Activated CD8-positive, alpha-beta memory T cell treated with anti-CD3 and anti-CD28 coated beads for 24 hours (primary cell): ENCODE data around the gene CIBAR2.

Source experiments
- DNase-seq: peaks from one replicate; pipeline ENCODE4 v3.0.0-alpha.2; 2020

The CIBAR2 gene

DNA sequence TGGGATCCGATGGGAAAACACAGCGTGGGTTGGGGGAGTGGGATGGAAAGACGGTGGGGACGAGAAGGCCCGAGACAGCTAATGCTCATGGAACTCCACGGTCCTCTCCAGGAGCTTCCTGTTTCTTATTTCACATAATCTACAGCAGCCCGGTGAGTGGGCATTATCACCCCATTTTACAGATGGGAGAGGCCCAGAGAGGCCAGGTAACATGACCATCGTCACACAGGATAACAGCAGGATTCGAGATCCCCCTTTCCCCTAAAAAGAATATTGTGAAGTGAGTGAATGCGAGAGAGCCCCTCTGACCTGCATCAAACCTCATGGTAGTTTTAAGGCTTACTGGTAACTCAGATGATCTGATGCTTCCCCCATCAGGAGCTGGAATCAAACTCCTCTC, 12.0 kb downstream of the CIBAR2 start:
- DNase-seq: no peak

DNA sequence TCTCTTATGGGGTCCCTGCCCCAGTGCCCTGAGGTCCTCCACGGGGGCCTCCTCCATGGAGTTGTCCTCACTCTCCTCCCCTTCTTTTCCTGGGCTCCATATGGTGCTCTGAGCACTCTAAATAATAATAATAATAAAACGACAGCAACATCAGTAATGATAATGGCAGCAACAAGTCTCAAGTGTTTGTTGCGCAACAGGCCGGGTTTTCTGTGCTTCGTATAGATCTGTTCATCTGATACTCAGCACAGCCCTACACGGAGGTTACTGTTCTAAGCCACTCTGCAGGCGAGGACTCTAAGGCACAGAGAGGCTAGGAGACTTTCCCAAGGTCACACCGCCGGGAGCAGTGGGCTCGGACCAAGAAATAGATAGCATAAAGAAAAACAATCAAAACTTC, 13.7 kb downstream of the CIBAR2 start:
- no peak for DNase-seq

- no peak for DNase-seq
These were observed 15.4 kb downstream of the CIBAR2 start for GRCh38 chr16:85096921-85097320.

GRCh38 chr16:85094812-85095211, 17.5 kb downstream of the CIBAR2 start:
- no peak for DNase-seq

DNA sequence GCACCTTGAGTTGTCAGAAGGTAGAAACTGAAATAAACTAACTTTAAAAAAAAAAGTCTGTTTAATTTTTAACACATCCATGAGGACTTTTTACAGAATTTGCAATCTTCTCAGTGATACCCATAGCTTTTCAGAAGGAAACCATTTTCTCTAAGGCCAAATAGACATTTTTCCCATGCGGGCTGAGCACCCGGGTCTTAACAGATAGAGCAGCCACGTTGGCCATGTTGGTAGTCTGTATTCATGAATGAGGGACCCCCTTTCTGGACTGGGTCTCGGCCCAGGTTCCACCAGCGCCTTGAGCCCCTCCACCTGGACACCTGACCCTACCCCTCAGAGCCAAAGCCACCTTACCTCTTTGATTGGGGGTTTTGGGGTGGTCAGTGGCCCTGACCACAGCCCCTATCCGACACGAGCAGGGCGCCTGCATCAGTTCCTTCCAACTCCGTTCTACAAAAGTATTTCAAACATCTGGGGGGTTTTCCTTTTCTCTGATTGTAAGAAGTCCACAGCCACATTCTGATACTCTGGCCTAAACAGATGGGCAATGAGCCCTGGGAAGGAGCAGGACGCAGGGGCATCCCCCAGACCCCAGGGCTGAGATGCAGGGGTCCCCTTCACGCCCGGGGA, 18.0 kb downstream of the CIBAR2 start:
- DNase-seq: no peak

GRCh38 chr16:85093705-85094104, 18.6 kb downstream of the CIBAR2 start:
- no peak for DNase-seq

DNA sequence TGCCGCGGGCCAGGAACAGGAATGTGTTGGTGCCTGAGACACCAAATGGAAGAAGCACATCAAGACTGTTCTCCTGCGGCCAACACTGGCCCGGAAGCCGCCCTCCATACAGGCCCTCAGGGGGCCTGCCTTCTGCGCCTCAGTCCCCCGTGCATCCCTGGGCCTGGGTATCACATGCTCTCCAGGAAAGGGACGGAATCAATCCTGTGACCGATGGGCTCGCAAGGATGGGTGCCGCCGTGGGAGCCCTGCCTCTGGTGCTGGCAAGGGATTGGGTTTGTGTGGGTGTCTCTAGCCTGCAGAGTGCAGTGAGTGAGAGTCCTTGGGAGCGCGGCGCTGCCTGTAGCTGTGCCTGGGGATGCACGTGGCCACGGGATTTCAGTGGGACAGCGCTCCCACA, 19.4 kb downstream of the CIBAR2 start:
- DNase-seq: no peak

DNA sequence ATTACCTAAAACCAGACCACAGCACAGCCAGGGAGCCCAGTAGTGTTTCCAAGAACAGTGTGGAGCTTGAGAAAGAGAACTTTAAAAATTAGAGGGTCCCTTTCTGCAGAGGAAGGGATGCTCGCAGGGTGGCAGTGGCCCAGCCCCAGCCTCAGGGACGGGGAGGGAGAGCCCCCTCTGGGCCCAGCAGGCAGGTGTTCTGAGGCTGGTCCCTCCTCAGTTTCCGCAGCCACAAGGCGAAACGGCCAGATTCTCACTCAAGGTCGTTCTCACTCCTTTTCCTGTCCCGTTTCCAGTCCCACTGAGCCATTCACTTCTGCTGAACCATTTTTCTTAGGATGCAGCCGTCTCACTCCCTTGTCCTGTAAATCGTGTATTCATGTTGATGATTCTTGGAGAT, 20.0 kb downstream of the CIBAR2 start:
- DNase-seq: no peak

GRCh38 chr16:85091522-85091910, 20.8 kb downstream of the CIBAR2 start:
- DNase-seq: no peak

DNA sequence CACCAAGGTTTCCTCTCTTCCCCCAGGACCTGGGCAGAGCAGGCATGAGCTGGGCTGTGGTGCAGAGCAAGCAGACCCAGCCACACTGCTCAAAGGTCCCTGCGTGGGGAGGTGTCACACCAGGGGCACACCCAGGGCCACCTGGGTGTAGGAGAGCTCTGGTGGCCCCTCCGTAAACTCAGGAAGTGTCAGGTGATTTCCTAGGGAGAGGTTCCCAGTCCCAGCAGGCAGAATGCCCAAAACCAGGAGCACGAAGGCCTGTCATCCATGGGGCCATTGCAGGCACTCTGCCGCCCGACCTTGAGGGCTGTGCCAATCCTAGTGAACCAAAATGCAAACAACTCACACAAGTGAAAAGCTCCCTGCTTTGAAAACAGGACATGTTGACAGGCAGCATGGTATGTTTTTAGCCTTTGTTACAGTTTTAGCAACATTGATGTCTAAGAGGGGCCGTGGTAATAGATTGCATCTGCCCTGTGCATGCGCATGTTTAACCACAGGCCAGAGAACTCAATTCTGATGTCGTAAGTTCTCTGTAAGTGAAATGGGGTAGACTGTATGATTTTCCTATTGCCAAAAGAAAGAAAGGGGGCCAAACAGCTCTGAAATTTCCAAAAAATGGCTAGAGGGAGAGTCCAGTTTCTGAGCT, 21.3 kb downstream of the CIBAR2 start:
- DNase-seq: no peak

GRCh38 chr16:85090181-85090580, 22.1 kb downstream of the CIBAR2 start:
- no peak for DNase-seq

DNA sequence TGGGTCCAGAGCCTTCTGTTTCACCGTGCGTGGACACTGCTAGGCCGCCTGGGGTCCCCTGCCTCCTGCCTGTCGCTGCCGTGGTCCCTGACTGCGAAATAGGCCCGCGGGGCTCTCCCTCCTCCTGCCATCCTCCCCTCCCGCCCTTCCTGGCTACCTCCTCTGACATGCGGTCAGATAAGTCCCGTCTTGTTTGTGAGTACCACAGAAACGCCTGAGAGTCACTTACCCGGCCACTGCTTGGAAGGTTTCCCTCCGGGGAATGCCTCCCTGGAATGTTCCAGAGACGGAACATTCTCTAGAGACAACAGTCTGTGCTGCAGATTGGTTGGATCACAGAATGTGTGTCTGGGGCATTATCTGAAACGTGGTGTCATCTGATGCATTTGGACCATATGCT, 22.7 kb downstream of the CIBAR2 start:
- DNase-seq: no peak

DNA sequence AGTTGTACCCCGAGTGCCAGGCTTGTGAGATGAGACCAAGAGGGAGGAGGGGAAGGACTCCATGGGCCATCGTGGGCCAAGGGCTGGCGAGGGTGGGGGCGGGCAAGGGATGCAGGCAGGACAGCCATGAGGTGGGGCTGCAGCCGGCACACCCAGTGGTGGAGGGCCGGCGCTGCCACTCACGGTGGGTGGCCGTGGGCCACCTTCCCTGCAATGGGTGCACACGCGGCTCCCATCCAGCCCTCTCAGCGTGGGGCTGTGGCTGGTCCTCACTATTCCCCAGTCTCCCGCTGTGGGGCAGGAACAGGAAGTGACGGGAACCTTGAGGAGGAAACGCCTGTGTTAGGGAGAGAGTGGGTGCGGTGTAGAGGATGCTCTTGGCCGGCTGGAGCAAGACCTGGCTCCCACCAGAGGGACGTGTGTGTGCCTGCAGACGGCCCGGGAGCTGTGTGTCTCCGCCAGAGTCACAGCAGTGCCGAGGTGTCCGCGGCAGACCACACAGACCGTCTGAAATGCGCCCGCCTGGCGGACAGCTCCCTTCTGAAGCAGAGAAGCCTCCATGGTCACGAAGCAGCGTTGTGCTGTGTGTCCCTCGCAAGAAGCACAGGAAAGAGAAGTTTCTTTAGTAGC, 23.6 kb downstream of the CIBAR2 start:
- DNase-seq: no peak

DNA sequence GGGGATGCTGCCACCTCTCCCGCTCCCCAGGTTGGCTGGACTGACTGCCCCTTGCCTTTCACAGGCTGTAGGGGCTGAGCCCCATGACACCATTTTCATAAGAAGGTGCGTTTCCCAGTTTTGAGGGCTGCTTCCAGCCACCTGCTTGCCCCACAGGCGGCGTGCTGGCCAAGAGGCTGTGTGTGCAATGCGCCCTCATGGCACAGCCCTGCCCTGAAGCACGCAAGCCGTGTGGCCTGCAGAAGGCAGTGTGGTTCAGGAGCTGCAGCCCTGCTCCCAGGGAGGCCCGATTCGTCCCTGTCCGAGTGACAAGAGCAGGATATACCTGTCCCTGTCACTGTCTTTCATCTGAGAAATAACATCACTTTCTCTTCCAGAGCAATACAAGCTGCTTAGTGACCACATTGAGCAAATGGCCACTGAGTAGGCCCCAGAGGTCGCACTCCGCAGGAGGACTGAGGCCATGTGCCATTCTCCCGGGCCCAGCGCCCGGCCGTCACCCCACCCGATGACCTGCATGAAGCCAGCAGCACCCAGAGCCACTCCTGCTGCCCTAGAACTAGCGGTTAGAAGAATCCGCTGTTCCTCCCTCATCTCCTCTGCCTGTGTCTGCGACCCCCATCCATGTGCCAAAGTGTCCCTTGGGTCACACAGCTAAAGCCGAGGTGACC, 24.2 kb downstream of the CIBAR2 start:
- no peak for DNase-seq

- peak; percentile 89 for DNase-seq
These were observed 25.7 kb downstream of the CIBAR2 start for GRCh38 chr16:85086347-85087291.

DNA sequence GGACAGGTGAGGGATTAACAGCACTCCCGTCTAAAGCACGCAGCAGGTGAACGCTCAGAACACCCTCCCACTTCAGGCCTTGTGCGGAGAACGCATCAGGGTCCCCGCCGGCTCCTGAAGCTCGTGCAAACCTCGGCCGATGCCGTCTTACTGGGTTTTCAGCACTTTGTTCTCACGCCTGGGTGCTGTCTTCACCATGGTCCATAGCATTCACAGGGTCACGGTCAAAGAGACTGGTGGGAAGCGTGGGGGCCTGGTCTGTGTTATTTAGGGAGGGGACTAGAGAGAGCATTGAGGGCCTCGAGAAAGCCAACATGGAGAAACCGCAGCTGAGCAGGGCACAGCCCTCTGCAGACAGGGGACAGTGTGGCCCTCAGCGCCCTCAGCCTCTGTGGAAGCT, 26.6 kb downstream of the CIBAR2 start:
- DNase-seq: no peak

DNA sequence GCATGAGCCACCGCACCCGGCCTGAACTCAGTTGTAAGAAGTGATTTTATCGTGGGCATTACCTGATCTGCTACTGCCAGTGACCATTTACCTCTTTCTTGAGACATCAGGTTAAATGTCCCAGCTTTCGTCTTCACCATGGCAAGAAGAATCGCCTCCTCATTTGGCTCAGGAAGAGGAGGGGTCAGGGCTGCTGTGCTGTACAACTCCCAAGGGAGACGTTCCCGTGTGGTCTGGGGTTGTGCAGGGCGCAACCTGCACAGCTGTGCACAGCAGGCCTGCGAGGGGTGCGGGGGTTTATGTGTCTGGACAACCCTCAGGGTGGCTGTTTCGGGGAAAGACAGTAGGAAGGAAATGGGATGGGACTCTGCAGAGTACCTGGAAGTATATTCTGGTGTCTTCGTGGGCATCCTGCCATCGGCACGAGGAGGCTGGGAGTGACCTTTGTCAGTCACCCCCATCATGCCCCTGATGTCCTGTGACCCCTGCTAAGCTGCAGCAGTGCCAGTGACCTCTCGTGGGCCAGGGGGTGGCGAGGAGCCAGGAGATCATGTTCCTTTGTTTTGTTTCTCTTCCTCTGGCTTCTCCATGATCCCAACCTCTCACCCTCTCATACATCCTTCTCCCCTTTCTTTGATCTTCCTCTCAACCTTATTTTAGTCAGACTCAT, 27.3 kb downstream of the CIBAR2 start:
- no peak for DNase-seq

DNA sequence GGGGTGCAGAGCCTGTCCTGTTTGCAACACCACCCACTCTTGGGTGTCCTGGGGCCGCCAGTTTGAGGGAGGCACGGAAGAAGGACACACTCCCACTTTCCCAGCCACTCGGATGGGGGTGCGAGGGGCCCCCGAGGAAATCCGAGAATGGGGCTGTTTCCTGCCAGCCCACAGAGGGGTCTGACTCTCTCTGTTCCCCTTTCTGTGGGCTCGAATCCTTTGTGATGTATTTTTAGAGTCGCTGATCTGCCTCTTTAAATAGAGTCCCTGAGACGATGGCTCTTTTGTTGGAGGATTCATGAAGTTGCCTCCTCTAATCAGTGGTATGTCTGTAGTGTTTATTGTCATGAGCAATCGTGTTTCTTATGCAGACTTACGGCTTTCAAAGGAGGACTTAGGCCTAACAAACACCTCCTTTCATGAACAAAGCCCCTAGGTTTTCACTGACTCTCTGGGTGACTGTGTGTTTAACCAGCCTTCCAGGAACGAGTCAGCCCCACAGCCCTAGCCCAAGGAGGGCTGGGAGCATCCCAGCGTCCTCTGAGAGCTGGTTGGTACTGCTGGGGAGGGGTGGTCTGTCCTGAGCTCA, 29.1 kb downstream of the CIBAR2 start:
- no peak for DNase-seq

DNA sequence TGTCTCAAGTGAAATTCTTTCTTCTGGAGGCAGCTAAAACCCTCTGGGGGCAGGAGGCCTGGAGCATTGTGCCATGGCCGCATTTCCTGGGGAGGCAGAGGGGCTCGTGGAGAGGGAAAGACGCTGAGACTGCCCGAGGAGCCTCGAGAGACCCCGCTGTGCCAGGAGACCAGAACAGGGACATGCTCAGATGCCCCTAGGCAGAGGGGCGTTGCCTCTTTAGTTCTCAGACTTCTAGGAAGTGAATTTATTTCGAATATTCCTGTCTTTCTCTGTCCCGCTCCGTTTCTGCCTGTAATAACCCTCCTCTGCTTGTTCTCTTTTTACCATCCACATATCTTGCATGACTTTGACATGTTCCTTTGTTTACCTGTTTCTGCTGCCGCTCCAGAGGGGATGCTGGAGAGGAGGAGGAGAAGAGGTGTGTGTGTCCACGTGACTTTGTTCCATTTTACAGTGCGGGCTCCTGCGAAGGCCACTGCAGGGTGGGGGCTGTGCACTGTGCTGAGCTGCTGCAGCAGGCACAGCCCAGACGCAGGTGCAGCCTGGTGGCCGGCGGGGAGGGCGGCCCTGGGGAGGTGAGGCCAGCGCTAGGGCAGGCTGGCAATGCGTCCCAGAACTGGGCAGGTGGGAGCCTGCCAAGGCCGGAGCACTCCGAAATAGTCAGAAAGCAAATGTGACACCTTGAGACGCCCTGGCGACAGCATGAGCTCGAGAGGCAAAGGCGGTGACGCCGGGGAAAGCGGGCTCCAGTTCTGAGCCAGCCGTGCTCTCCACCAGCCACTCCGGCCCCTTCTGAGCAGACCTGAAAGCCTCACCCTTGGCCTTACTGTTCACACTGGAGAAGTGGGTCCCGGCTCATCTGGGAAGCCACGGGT, 29.9 kb downstream of the CIBAR2 start:
- no peak for DNase-seq

DNA sequence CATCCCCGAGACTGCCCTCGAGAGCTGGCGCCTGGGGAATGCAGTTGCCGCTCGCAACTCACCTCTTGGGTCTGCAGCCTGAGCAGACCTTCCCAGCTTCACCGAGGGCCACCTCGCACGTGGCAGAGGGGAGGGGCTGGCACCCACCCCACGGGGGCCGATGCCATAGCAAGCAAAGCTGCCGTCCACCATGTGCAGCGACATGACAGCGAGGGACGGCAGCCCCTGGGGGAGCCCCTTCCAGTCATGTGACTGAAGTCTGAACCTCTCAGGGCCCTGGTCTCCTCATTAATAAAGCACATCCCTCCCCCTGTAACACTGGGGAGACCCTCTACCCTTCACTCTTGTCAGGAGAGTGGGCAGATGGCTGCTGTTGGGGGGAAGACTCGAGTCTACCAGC, 30.5 kb downstream of the CIBAR2 start:
- DNase-seq: no peak

GRCh38 chr16:85081038-85081437, 31.2 kb downstream of the CIBAR2 start:
- DNase-seq: no peak
